Measurements from ENCODE around the gene TOGARAM1.
A peak's percentile ranks its signal among the peaks of the same experiment; 100 is the strongest.

The TOGARAM1 gene

DNA sequence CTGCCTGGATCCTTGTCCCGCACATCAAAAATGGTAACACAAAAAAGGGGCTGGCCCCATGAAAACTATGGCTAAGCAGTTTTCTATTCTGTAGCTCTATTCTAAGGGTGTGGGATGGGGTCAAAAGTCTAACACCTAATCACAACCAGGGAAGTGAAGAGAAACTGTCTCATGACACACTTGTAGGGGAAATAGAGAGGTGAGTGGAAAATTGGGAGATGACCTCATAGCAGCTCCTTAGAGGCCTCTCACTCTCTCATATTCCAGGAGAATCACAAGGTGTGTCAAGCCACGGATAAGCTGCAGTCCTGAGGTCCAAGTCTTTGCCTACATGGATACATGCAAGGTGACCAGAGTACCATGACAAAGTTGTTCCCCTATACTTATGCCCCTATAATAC, 10.9 kb upstream of the TOGARAM1 start:
- H3K36me3 ChIP-seq (ENCODE audit: control insufficient read depth, insufficient read depth, low read length): no peaks in the 10 kb centered on the region
- no peaks in the 10 kb centered on the region for H3K4me1 ChIP-seq (ENCODE audit: control insufficient read depth, insufficient read depth, low read length)
- no peaks in the 10 kb centered on the region for H3K27me3 ChIP-seq (ENCODE audit: control insufficient read depth, insufficient read depth, low read length)
- H3K9ac ChIP-seq (ENCODE audit: low read depth, low read length): no peak overlapping the region
- H3K9me3 ChIP-seq (ENCODE audit: control insufficient read depth, insufficient read depth, low read length): no peaks in the 10 kb centered on the region
- H3K4me3 ChIP-seq (ENCODE audit: low read depth, low read length): no peak overlapping the region

DNA sequence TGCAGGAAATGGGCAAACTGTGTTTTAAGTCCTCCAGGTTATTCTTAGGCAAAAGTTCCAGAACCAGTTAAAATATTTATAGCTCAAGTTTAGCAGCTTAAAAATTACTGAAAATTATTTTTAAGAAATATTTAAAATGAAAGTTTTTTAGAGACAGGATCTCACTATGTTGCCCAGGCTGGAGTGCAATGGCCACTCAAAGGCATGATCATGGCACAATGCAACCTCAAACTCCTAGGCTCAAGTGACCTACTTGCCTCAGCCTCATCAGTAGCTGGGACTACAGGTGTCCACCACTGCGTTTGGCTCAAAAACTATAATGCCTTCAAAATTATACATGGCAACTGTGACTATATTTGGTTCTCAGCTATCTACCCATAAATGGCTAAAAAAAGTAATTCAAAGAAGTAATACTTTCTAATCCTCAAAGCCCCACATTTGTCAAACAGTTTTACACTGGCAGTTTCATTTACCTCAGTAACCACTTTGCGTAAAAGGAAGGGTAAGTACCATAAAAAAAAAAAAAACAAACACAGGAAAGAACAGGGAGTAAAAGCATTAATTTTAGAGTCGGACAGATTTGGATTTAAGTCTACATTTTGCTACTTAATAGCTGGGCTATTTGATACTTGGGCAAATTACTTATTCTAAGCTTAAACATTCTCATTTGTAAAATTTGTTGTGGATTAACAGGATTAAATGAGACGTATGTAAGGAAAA, 9.4 kb upstream of the TOGARAM1 start:
- H3K9me3 ChIP-seq (ENCODE audit: control insufficient read depth, insufficient read depth, low read length): no peaks in the 10 kb centered on the region
- no peaks in the 10 kb centered on the region for H3K27me3 ChIP-seq (ENCODE audit: control insufficient read depth, insufficient read depth, low read length)
- H3K4me1 ChIP-seq (ENCODE audit: control insufficient read depth, insufficient read depth, low read length): no peaks in the 10 kb centered on the region
- H3K4me3 ChIP-seq (ENCODE audit: low read depth, low read length): no peak overlapping the region
- H3K36me3 ChIP-seq (ENCODE audit: control insufficient read depth, insufficient read depth, low read length): no peaks in the 10 kb centered on the region
- H3K9ac ChIP-seq (ENCODE audit: low read depth, low read length): no peak overlapping the region

DNA sequence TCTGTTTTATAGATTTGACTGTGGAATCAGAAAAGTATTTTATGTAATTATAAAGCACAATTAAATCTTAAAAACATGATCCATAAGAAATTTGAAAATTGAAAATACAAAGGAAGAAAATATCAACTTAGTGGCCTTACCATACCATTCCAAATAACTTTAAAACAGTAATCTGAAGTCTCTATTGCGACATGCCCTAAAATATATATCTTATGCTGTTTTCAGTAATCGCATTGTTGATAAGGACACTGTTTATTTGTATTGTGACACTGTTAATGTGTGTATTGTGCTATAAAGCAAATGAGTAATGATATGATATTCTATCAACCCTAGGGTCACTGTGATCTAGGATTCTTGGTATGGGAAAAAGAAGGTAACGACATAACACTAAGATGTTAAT, 7.2 kb upstream of the TOGARAM1 start:
- Histone ChIP-seq H3K4me3 (ENCODE audit: low read depth, low read length) (no peak overlapping the region), H3K4me1 (ENCODE audit: control insufficient read depth, insufficient read depth, low read length) (no peaks in the 10 kb centered on the region), H3K9me3 (ENCODE audit: control insufficient read depth, insufficient read depth, low read length) (no peaks in the 10 kb centered on the region), H3K36me3 (ENCODE audit: control insufficient read depth, insufficient read depth, low read length) (no peaks in the 10 kb centered on the region), H3K9ac (ENCODE audit: low read depth, low read length) (no peak overlapping the region), H3K27me3 (ENCODE audit: control insufficient read depth, insufficient read depth, low read length) (no peaks in the 10 kb centered on the region)

DNA sequence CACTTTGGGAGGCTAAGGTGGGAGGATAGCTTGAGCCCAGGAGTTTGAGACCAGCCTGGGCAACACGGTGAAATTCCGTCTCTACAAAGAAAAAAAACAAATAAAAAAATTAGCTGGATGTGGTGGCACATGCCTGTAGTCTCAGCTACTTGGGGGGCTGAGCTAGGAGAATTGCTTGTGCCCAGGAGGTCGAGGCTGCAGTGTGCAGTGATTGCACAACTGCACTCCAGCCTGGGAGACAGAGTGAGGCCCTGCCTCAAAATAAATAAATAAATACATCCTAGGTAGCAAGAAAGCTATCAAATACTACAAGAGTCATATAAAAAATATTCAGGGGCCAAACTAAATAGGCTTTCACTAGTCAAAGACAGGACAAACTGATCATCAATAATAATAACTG, 6.5 kb upstream of the TOGARAM1 start:
- H3K36me3 ChIP-seq (ENCODE audit: control insufficient read depth, insufficient read depth, low read length): no peaks in the 10 kb centered on the region
- H3K9me3 ChIP-seq (ENCODE audit: control insufficient read depth, insufficient read depth, low read length): no peaks in the 10 kb centered on the region
- no peaks in the 10 kb centered on the region for H3K27me3 ChIP-seq (ENCODE audit: control insufficient read depth, insufficient read depth, low read length)
- H3K4me1 ChIP-seq (ENCODE audit: control insufficient read depth, insufficient read depth, low read length): no peaks in the 10 kb centered on the region
- H3K4me3 ChIP-seq (ENCODE audit: low read depth, low read length): no peak overlapping the region
- no peak overlapping the region for H3K9ac ChIP-seq (ENCODE audit: low read depth, low read length)

- no peaks in the 10 kb centered on the region for H3K4me1 ChIP-seq (ENCODE audit: control insufficient read depth, insufficient read depth, low read length)
- no peak overlapping the region for H3K4me3 ChIP-seq (ENCODE audit: low read depth, low read length)
Measured at GRCh38 chr14:44956866-44957265, 5.1 kb upstream of the TOGARAM1 start.

GRCh38 chr14:44959538-44959937, 2.5 kb upstream of the TOGARAM1 start:
- Histone ChIP-seq H3K4me1 (ENCODE audit: control insufficient read depth, insufficient read depth, low read length) (no peaks in the 10 kb centered on the region), H3K27me3 (ENCODE audit: control insufficient read depth, insufficient read depth, low read length) (no peaks in the 10 kb centered on the region), H3K9me3 (ENCODE audit: control insufficient read depth, insufficient read depth, low read length) (no peaks in the 10 kb centered on the region), H3K36me3 (ENCODE audit: control insufficient read depth, insufficient read depth, low read length) (no peaks in the 10 kb centered on the region), H3K9ac (ENCODE audit: low read depth, low read length) (no peak overlapping the region), H3K4me3 (ENCODE audit: low read depth, low read length) (no peak overlapping the region)

More at GRCh38 chr14:44956866-44957265, 5.1 kb upstream of the TOGARAM1 start:
- no peaks in the 10 kb centered on the region for H3K36me3 ChIP-seq (ENCODE audit: control insufficient read depth, insufficient read depth, low read length)
- no peaks in the 10 kb centered on the region for H3K27me3 ChIP-seq (ENCODE audit: control insufficient read depth, insufficient read depth, low read length)
- H3K9ac ChIP-seq (ENCODE audit: low read depth, low read length): no peak overlapping the region
- no peaks in the 10 kb centered on the region for H3K9me3 ChIP-seq (ENCODE audit: control insufficient read depth, insufficient read depth, low read length)

DNA sequence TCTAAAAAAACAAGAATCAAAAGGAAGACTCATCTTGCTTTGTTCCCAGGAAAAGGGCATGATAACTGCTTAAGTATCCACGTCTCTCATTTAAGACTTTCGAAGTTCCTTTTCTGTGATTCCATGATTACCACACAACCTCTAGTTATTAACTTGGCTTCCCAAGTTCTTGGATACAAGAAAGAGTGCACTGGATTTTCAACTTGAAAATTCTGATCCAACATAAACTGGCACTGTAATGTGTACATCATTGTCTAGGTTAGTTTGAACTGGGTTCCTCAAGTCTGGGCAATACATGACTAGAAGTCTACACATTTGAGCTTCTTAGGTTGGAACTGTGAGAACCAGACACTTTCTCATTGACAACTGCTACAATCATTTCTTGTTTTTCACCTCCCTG, 1.8 kb upstream of the TOGARAM1 start:
- H3K9ac ChIP-seq (ENCODE audit: low read depth, low read length): no peak overlapping the region
- H3K36me3 ChIP-seq (ENCODE audit: control insufficient read depth, insufficient read depth, low read length): no peaks in the 10 kb centered on the region
- H3K4me1 ChIP-seq (ENCODE audit: control insufficient read depth, insufficient read depth, low read length): peaks cover 3% of the 10 kb centered on the region
- no peaks in the 10 kb centered on the region for H3K9me3 ChIP-seq (ENCODE audit: control insufficient read depth, insufficient read depth, low read length)
- H3K4me3 ChIP-seq (ENCODE audit: low read depth, low read length): peak overlapping the region; percentile 94
- H3K27me3 ChIP-seq (ENCODE audit: control insufficient read depth, insufficient read depth, low read length): no peaks in the 10 kb centered on the region

GRCh38 chr14:44960646-44961045, 1.3 kb upstream of the TOGARAM1 start:
- no peaks in the 10 kb centered on the region for H3K27me3 ChIP-seq (ENCODE audit: control insufficient read depth, insufficient read depth, low read length)
- H3K4me3 ChIP-seq (ENCODE audit: low read depth, low read length): peak overlapping the region; percentile 94
- peaks cover 3% of the 10 kb centered on the region for H3K4me1 ChIP-seq (ENCODE audit: control insufficient read depth, insufficient read depth, low read length)
- no peak overlapping the region for H3K9ac ChIP-seq (ENCODE audit: low read depth, low read length)
- no peaks in the 10 kb centered on the region for H3K36me3 ChIP-seq (ENCODE audit: control insufficient read depth, insufficient read depth, low read length)
- no peaks in the 10 kb centered on the region for H3K9me3 ChIP-seq (ENCODE audit: control insufficient read depth, insufficient read depth, low read length)

- Histone ChIP-seq H3K36me3 (ENCODE audit: control insufficient read depth, insufficient read depth, low read length) (no peaks in the 10 kb centered on the region), H3K4me1 (ENCODE audit: control insufficient read depth, insufficient read depth, low read length) (peaks cover 3% of the 10 kb centered on the region), H3K9ac (ENCODE audit: low read depth, low read length) (no peak overlapping the region), H3K9me3 (ENCODE audit: control insufficient read depth, insufficient read depth, low read length) (no peaks in the 10 kb centered on the region), H3K27me3 (ENCODE audit: control insufficient read depth, insufficient read depth, low read length) (no peaks in the 10 kb centered on the region), H3K4me3 (ENCODE audit: low read depth, low read length) (peak overlapping the region; percentile 94)
Measured at GRCh38 chr14:44961151-44961553, 838 bp upstream of the TOGARAM1 start.

GRCh38 chr14:44962334-44963043, 499 bp downstream of the TOGARAM1 start:
- H3K9me3 ChIP-seq (ENCODE audit: control insufficient read depth, insufficient read depth, low read length): no peaks in the 10 kb centered on the region
- H3K27me3 ChIP-seq (ENCODE audit: control insufficient read depth, insufficient read depth, low read length): no peaks in the 10 kb centered on the region
- H3K9ac ChIP-seq (ENCODE audit: low read depth, low read length): peak overlapping the region; percentile 61
- H3K36me3 ChIP-seq (ENCODE audit: control insufficient read depth, insufficient read depth, low read length): no peaks in the 10 kb centered on the region
- peaks cover 3% of the 10 kb centered on the region for H3K4me1 ChIP-seq (ENCODE audit: control insufficient read depth, insufficient read depth, low read length)
- peak overlapping the region; percentile 94 for H3K4me3 ChIP-seq (ENCODE audit: low read depth, low read length)

- Histone ChIP-seq H3K4me3 (ENCODE audit: low read depth, low read length) (peak overlapping the region; percentile 94), H3K27me3 (ENCODE audit: control insufficient read depth, insufficient read depth, low read length) (no peaks in the 10 kb centered on the region), H3K9me3 (ENCODE audit: control insufficient read depth, insufficient read depth, low read length) (no peaks in the 10 kb centered on the region), H3K36me3 (ENCODE audit: control insufficient read depth, insufficient read depth, low read length) (no peaks in the 10 kb centered on the region), H3K4me1 (ENCODE audit: control insufficient read depth, insufficient read depth, low read length) (peaks cover 6% of the 10 kb centered on the region), H3K9ac (ENCODE audit: low read depth, low read length) (no peak overlapping the region)
Measured at GRCh38 chr14:44963044-44963528, 1.1 kb downstream of the TOGARAM1 start.

DNA sequence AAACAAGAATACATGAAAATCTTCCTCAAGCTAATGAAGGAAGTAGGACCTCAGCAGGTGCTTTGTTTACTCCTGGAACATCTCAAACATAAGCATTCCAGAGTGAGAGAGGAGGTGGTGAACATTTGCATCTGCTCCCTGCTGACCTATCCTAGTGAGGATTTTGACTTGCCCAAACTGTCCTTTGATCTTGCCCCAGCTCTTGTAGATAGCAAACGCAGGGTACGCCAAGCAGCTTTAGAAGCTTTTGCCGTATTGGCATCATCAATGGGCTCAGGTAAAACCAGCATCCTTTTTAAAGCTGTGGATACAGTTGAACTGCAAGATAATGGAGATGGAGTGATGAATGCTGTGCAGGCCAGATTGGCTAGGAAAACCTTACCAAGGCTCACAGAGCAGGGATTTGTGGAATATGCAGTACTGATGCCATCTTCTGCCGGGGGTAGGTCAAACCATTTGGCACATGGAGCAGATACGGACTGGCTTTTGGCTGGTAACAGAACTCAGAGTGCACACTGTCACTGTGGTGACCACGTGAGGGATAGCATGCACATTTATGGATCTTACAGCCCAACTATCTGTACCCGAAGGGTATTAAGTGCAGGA, 1.9 kb downstream of the TOGARAM1 start:
- no peaks in the 10 kb centered on the region for H3K27me3 ChIP-seq (ENCODE audit: control insufficient read depth, insufficient read depth, low read length)
- no peak overlapping the region for H3K9ac ChIP-seq (ENCODE audit: low read depth, low read length)
- no peaks in the 10 kb centered on the region for H3K36me3 ChIP-seq (ENCODE audit: control insufficient read depth, insufficient read depth, low read length)
- H3K9me3 ChIP-seq (ENCODE audit: control insufficient read depth, insufficient read depth, low read length): no peaks in the 10 kb centered on the region
- H3K4me3 ChIP-seq (ENCODE audit: low read depth, low read length): peak overlapping the region; percentile 94
- H3K4me1 ChIP-seq (ENCODE audit: control insufficient read depth, insufficient read depth, low read length): peaks cover 6% of the 10 kb centered on the region
